HG02642 (cell line): ENCODE data around the gene GRM1.

Source experiments
- ATAC-seq: cut with Tn5 transposase; IDR thresholded peaks from one replicate; pipeline ENCODE4 v1.9.1; 2021; ENCODE audit warnings: mild to moderate bottlenecking; ENCODE audit not compliant: unreplicated experiment, poor library complexity

The GRM1 gene

DNA sequence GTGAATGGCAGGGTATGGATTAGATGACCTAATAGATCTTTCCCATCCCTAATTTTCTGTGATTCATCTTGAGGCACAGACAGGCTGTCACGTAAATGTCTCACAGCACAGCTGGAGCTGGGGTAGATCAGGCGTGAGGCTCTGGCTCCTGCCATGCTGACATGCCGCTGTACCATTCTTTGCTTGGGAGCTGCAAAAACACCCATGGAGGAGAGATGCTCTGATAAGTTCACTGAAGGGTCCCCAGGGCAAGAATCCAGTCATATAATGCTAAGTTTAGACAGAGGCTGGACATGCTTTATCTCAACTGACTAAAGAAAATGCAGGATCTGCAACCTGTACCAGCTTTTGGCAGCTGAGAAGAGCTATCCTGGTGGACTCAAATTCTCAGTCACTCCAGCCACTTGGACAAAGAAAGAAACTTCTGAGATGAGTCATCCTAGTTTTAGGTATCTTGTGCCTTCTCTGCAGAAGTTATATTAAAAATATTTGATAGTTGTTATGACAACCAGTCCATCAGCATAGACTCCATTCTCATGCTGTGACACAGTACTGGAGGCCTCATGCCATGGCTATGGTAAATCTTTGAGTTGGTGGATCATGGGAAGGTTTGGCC, 329.7 kb downstream of the GRM1 start:
- no peak for ATAC-seq

DNA sequence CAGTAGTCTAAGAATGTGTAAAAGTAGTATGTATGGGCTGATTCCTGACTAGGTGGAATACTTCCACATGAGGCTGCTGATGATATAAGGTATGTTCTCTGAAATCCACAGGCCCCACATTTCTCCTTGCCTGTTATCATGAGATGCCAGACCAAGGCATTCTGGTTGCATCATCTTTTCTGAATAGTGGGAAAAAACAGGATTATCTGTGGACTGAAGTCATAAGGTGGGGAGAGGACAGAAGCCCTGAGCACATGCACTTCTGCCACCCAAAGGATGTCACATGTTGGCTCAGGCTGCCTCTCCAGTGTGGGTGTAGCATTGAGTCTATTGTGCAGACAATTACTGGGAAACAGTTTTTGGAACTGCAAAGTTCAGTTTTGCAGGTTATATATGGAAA, 330.3 kb downstream of the GRM1 start:
- ATAC-seq, result no peak

DNA sequence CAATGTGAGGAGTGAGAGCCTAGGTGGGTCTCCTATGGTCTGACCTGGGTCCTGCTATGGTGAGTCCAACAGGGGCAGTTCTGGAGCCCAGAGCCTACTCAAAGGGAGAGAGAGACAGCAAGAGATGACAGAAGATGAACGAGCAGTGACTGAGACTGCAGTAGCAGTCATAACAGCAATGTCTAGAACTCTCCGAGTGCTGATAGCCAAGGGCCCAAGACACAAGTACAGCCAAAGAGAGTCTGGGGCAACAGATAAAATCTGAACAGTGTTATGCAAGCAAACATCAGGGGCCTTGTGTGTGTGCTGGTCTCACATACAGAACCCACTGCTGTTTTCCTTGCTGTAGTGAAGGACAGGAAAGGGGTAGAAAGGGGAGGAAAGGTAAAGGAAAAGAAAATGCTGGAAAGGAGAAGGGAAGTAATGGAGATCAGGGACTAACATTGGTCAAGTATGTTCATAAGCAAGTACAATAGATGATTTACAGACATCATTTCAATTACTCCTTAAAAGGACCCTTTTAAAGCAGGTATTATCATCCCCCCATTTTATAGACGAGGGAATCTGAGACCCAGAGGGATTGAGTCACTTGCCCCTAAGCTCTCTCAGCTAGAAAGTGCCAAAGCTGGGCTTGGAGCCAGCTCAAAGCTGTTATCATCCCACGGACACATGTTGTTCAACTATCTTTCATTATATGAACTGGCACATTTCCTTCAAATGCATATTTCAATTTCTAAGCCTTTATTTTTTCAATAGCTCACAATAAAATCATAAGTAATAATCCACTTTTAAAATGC, 332.5 kb downstream of the GRM1 start:
- no peak for ATAC-seq

DNA sequence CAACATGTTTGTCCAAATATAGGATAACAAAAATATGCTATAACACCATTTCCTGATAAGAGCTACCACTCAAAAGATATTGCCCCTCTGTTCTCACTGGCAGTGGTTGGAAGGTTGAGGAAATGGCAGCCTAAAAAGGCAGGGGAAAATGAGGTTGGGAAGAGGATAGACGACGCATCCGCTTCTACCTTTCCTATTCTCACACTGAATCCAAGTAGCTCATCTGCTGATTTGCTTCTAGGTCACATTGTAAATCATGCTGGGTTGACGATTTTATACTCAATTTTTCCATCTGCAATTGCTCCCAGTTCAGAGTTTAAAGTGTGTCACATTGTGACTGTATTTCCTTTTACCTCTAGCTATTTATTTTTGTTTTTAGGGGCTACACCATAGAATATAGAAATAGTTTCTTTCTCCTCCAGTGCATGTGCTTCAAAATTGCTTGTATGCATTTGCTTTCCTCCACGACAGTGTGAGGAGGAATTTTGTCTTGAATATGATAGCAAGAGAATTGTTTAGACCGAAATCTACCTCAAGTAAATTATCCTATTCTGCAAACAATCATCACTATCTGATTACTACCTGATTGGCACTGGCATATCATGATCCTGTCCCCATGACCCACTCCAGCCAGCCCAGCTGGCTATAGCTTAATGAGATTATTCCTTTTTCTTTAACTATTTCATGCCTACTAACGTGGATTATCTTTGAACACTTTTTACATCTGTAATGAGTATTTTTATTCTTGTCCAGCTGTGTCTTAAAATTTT, 335.2 kb downstream of the GRM1 start:
- ATAC-seq, result no peak

DNA sequence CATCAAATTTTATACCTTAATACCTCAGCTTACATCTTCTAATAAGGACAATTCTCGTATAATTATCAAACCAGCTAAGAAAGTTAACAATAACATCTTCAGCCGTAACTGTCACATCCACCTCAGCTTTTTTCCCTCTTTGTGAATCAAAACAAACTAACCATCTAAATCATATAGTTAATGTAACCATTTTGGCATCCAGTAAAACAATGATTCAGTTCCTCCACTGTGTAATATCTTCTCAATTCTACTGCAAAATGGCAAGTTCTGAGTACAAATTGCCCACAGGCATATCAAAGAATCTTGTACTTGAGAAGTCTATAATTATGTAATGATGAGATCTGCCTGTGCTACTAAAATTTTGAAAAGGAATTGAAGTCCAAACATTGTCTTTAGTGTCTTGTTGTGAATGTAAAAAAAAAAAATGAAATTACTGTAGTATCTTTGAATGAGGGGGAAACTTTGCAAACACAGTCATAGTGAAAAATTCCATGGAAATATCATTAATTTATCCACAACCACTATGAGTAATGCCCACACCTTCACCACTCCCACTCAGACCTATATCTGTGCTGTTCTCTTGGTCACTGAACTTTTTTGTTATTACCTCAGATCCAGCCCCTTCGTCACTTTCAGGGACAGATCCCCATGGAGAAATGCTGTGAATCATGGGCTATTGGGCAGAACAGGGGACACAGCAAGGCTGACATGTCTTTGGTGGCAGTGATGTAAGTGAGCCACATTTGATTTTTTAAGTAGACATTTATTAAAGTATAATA, 336.1 kb downstream of the GRM1 start:
- no peak for ATAC-seq

DNA sequence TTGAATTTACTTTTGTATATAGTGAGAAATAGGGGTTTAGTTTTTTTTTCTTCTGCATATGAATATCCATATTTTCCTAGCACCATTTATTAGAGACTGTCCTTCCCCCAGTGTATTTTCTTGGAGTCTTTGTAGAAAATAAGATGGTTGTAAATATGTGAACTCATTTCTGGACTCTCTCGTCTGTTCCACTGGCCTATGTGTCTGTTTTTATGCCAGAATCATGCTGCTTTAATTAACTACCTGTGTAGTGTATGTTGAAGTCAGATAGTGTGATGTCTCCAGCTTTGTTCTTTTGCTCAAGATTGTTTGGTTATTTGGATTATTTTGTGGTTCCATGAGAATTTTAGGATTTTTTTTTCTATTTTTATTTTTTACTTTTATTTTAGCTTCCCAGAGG, 338.2 kb downstream of the GRM1 start:
- ATAC-seq, result no peak

DNA sequence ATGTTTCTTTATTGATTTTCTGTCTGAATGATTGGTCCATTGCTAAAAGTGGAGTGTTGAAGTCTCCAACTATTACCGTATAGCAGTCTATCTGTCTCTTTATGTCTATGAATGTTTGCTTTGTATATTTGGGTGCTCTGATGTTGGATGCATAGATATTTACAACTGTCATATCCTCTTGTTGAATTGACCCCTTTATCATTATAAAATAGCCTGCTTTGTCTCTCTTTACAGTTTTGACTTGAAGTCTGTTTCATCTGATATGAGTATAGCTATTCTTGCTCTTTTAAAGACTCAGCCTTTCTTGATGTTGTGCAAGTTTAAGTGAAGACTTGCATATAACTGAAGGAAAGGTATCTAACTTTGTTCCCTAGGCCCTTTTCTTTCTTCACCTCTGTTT, 341.0 kb downstream of the GRM1 start:
- no peak for ATAC-seq

DNA sequence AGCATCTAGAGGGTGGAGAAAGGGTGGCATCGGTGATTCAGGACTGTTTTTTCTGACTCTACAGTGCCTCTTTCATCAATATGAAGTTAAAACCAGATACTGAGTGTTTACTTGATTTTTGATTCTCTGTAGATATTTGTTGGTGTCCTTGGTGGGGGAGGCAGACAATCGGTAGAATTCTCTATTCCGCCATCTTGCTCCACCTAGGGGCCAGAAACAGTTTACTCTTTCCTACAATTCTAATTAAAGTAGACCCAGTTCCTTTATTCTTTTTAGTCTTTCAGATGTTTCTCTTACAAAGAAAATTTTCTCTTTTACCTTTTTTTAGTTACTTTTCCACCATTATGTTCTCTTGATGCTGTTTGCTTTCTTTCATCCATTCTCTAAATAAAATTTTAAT, 352.6 kb downstream of the GRM1 start:
- ATAC-seq, result no peak

DNA sequence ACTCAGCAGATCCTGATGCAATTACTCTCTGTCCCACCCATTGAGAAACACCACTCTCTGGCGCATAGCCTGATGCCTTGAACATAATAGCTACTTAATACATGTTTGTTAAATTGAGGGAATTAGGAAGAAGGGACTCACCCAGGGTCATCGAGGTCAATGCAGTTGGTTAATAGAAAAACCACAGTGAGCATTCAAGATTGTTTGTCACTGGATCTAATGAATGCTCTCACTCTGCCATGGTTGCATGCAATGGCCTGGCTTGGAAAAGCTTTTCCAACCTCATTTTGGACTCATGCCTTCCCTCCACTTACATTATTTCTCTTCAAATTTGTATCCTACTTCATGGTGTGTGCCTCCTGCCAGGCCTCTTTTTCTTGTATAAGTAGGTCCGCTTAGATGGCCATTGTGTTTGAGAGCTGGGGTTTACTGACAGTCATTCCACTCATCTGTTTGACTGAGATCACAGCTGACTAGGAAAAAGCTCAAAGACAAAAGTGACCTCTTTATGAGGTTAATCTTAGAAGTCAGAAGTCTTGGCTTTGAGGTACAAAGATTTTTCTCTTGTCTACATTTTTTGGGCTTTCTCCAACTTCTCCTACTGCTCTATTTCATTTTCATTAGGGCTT, 360.0 kb downstream of the GRM1 start:
- ATAC-seq, result no peak

DNA sequence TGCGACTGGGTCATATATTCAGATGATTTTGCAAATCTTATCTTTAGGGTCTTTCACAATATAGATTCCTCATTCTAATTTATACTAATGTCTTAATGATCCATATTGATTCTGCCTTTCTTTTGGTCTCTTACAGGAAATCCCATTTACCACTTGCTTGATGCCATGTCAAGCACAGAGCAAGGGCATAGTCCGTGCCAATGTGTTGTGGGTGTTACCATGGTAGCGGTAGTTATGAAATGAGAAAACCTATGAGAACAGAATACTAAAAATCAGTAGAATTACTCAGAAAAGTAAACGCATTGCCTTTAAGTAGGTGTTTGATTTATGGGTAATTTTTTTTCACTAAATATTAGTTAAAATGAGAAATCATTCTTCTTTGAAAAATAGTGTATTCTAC, 360.9 kb downstream of the GRM1 start:
- no peak for ATAC-seq

DNA sequence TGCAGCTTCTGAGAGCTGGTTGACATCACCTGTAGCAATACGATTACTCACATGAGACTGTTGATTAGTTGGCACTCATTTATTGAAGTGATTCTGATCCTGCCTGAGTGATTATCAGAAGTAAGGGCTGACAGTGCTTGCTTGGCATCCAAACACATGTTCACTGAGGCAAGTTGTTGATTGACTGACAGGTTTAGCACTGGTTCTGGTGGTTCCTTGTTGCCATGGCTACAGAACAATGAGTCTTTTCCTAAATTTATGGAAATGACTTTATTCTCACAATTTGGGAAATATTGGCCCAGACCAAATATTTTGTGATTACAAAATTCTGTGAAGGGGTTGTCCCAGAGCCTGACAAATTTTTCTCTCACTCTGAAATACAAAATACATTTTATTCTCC, 368.8 kb downstream of the GRM1 start:
- no peak for ATAC-seq

DNA sequence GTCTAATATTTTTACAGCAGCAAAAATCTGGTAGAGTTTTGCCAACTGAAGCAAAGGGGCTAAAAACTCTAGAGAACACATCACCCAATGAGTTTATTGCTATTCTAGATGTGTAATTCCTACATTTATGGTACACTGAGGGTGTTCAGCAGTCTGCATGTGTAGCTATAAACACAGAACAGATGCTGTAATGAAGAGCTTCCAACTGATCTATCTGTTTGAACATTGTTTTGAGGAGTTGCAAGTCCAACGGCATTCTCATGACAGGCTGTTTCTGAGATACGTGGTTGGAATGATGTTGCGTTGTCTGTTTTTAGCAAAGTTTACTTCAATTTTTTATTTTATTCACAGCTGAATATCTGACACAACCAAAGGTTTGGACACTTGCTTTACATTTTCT, 373.6 kb downstream of the GRM1 start:
- ATAC-seq, result no peak

DNA sequence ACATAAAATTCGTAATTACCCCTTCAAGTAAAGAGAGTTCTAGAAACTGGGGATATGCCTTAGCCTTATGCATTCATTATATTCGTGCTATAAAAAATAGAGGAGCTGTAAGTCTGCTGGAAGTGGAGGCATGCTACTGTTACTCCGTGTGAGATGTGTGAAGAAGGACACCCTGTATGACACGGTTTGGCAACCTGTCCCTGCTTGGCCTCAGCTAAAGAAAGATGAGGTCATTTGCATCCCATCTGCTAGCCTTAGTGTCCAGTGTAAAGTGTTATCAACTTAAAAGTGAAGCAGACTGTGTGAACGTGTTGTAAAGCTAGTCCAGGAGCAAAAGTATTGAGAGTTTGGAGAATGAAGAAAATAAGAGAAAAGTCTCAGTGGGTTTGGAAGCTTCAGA, 379.7 kb downstream of the GRM1 start:
- no peak for ATAC-seq

DNA sequence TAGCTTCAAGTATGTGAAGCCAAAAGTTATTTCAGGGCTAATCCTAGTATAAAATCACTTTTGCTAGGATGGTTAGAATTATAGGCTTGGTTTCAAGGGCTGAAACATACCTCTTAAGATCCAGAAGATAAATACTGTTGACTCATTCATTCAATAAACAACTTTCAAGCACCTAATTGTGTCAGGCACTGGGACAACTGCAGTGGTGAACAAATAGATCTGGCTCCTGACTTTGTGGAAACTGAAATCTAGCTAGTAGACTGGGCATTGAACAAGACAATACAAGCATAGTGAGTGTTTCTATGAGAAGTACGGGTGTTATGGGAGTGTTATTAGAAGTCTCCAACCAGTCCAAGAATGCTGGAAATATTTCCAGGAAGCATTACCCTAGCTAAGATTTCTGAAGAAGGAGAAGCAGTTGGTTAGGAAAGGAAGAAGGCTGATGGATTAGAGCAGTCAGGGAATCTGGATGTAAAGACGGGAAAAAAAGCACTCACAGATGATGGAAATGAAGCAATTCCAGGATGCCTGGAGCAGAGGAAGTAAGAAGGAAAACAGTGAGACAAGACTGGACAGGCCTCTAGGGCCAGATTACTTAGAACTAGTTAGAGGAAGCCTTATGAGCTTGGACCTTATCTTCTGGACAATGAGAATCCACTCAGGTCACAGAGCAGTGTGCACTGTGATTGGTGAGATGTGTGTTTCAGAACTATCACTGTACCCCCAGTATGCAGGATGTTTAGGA, 382.2 kb downstream of the GRM1 start:
- ATAC-seq, result no peak

DNA sequence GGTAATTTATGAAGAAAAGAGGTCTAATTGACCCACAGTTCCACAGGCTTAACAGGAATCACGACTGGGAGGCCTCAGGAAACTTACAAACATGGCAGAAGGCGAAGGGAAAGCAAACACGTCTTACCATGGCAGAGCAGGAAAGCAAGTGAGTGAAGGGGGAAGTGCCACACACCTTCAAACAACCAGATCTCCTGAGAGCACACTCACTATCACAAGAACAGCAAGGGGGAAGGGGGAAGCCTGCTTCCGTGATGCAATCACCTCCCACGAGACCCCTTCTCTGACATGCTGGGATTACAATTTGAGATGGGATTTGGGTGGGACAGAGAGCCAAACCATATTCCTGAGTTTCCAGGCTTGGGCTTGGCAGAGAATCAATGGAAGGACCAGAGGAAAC, 390.7 kb downstream of the GRM1 start:
- no peak for ATAC-seq

DNA sequence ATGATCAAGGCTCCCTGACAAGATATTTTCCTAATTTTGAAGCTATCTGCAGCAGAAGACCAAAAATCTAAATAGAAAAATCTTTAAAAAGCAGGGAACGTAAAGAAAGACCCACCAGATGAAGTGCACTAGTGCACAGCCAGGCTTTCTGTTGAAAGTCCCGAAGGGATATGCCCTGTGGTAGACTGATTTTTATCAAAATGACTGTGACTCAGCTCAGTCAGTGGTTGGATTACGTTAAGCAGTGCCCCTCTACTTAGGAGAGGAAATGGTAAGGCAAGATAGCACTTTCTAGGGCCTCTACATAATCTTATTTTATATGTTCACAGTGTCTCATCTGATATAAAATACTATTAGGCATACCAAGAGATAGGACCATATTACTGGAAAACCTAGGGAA, 391.4 kb downstream of the GRM1 start:
- ATAC-seq, result no peak

DNA sequence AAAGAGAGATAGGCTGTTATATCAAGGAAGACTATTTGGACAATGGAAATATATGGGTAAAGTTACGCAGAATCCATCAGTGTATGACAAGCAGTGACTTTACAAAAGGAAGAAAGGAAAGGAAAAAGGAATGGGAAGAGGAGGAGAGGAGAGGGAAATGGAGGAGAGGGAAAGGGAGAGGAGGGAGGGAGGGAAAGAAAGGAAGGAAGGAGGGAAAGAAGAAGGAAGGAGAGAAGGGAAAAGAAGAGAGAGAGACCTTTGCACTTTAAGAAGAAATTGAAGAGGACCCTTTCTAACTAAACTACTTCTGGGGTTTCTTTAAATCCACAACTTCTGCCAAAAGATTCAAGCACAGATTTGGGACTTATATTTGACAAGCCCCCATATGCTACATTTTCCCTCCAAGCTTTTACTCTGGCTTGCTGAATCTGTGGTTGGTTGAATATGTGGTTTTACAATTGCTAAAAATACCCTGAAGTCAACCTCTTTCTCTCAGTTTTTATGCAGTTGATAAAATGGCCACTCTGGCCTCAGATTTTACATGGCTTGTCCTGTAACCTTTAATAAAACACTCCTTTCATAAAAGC, 394.0 kb downstream of the GRM1 start:
- no peak for ATAC-seq

DNA sequence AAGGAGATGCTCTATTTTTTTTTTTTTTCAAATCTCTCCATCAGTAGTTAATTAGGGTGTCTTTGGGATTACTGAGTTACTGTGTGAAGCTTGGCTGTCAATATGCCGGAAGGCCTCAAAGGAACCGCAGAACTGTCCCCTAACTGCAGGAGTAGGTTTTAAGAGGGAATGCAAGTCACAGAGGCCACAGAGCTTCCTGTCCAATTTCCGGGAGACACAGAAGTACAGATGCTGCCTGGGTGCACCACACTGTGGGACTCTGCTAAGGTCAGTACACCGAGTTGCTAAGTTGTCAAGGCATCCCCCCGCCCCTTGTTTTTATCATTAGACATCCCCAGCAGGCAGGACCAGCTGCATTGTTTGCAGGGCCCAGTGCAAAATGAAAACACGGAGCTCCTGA, 394.6 kb downstream of the GRM1 start:
- no peak for ATAC-seq

DNA sequence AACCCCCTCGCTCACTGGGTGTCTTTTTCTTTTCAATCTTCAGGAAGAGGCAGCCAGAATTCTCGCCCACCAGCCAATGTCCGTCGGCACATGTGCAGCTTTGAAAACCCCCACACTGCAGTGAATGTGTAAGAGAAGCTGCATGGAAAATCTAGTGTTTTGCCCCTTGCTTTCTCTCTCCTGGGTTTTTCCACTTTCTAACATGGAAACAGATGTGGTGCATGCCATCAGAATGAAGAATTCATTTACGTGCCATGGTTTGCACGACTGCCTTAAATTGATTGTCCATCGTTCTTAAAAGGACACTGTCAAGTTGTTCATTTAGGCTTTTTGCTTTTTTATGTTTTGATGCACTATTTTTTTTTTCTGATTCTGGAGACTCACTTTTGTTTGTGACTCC, 397.7 kb downstream of the GRM1 start:
- ATAC-seq, result no peak
